Esophagus (tissue), 2 donors: ENCODE results near the gene KCNK2. TPM values are rescaled to one million over a fixed set of nuclear protein-coding genes. Genes with fewer than 3 reads are reported as not detected.

Experiments
- H3K27ac ChIP-seq, 2 donors: one replicate each; pipeline ENCODE4 v1.5.1; 2013; ENCODE audit warnings: low read depth in 2 of 2, mild to moderate bottlenecking in 2 of 2, inconsistent platforms in 1 of 2, low read length in 1 of 2, moderate library complexity in 1 of 2
- H3K27me3 ChIP-seq, 2 donors: one replicate each; pipeline ENCODE4 v1.6.1; 2013; ENCODE audit warnings: low read length in 2 of 2, control low read depth in 1 of 2, mild to moderate bottlenecking in 1 of 2; ENCODE audit not compliant: insufficient read depth in 2 of 2, control insufficient read depth in 1 of 2
- H3K36me3 ChIP-seq, 2 donors: one replicate each; pipeline ENCODE4 v1.6.1; 2013; ENCODE audit warnings: low read length in 1 of 2; ENCODE audit not compliant: control insufficient read depth in 2 of 2, insufficient read depth in 2 of 2
- H3K4me1 ChIP-seq, 2 donors: one replicate each; pipeline ENCODE4 v1.6.1; 2013; ENCODE audit warnings: low read length in 1 of 2; ENCODE audit not compliant: control insufficient read depth in 2 of 2, insufficient read depth in 2 of 2
- H3K4me3 ChIP-seq, 2 donors: one replicate each; pipeline ENCODE4 v1.5.1; 2013; ENCODE audit warnings: low read length in 2 of 2, mild to moderate bottlenecking in 2 of 2, low read depth in 1 of 2, moderate library complexity in 1 of 2
- H3K9me3 ChIP-seq, 2 donors: one replicate each; pipeline ENCODE4 v1.6.1; 2013; ENCODE audit warnings: mild to moderate bottlenecking in 2 of 2, low read depth in 1 of 2, low read length in 1 of 2, moderate library complexity in 1 of 2; ENCODE audit not compliant: control insufficient read depth in 2 of 2, insufficient read depth in 1 of 2
- WGBS, 2 donors: extraction: QIAGEN DNeasy Blood & Tissue Kit; methylation state at CpG; one replicate each; pipeline ENCODE4 v1.1.7; 2013; 5-methylcytosine and 5-hydroxymethylcytosine counted together
- polyA plus RNA-seq, 2 donors: library from polyadenylated mRNA; stranded (reverse); fragments of 200-250 nt; gene quantifications; one replicate each; pipeline ENCODE4 v1.2.3, GENCODE V29; 2013
- donor health status: healthy with polysubstance abuse.
- donor health status: Bipolar disorder and iron deficiency.

KCNK2 gene
- polyA plus RNA-seq, 2 donors = 0.07 to 0.14 TPM

GRCh38 chr1:215282557-215282956 is 200.0 kb downstream of the KCNK2 start:
- WGBS, 2 donors = 76 to 92% methylated on average over 3 of the region's 3 CpGs
- no peaks in the 10 kb centered on the region for H3K4me1 ChIP-seq
- H3K9me3 ChIP-seq = no peaks in the 10 kb centered on the region
- no peak overlapping the region for H3K4me3 ChIP-seq
- no peak overlapping the region for H3K27ac ChIP-seq
- H3K36me3 ChIP-seq = no peaks in the 10 kb centered on the region
- no peaks in the 10 kb centered on the region for H3K27me3 ChIP-seq

- Histone ChIP-seq H3K4me3 (no peak overlapping the region), H3K27ac (no peak overlapping the region), H3K9me3 (no peaks in the 10 kb centered on the region), H3K4me1 (no peaks in the 10 kb centered on the region), H3K27me3 (no peaks in the 10 kb centered on the region), H3K36me3 (no peaks in the 10 kb centered on the region)
- 66 to 76% methylated on average over 3 of the region's 3 CpGs for WGBS, 2 donors
Measured at GRCh38 chr1:215285013-215285800, 202.7 kb downstream of the KCNK2 start.
